ENCODE measurements around the gene THBS1. TPM values are rescaled to one million over a fixed set of nuclear protein-coding genes. Genes with fewer than 3 reads are reported as not detected.

THBS1 gene
- total RNA-seq, 2 donors from 2014 or later = 162 to 390 TPM

DNA sequence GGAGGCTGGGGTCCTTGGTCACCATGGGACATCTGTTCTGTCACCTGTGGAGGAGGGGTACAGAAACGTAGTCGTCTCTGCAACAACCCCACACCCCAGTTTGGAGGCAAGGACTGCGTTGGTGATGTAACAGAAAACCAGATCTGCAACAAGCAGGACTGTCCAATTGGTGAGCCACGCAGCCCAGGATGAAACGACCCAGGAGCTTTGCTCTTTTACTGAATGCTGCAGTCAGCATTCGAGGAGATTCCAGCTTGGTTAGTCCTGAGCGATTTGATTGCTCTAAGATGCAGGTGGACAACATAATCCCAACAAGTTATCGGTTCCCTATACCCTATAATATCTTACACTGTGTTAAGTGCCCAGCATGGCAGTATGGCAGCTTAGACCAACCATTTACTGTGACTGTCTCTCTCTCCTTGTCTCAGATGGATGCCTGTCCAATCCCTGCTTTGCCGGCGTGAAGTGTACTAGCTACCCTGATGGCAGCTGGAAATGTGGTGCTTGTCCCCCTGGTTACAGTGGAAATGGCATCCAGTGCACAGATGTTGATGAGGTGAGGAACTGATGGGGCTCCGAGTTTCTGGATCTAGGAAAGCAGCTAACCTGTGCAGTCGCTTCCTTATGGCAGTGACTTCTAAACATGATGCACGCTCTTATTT lies 7.8 kb downstream of the THBS1 start:
- DNase-seq = no peak
- H3K36me3 ChIP-seq = no peaks in the 10 kb centered on the region
- H3K9ac ChIP-seq (ENCODE audit: low read depth in 2 of 2, low read length in 2 of 2) = no peak overlapping the region
- no peak overlapping the region for H3K27ac ChIP-seq
- H3K4me3 ChIP-seq = no peak overlapping the region
- TF ChIP-seq, protein P1, sequence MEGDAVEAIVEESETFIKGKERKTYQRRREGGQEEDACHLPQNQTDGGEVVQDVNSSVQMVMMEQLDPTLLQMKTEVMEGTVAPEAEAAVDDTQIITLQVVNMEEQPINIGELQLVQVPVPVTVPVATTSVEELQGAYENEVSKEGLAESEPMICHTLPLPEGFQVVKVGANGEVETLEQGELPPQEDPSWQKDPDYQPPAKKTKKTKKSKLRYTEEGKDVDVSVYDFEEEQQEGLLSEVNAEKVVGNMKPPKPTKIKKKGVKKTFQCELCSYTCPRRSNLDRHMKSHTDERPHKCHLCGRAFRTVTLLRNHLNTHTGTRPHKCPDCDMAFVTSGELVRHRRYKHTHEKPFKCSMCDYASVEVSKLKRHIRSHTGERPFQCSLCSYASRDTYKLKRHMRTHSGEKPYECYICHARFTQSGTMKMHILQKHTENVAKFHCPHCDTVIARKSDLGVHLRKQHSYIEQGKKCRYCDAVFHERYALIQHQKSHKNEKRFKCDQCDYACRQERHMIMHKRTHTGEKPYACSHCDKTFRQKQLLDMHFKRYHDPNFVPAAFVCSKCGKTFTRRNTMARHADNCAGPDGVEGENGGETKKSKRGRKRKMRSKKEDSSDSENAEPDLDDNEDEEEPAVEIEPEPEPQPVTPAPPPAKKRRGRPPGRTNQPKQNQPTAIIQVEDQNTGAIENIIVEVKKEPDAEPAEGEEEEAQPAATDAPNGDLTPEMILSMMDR (IDR thresholded peaks at IDR 0.05) = no peak
- no peaks in the 10 kb centered on the region for H3K4me1 ChIP-seq
- H3K9me3 ChIP-seq = no peaks in the 10 kb centered on the region
- H3K27me3 ChIP-seq = no peaks in the 10 kb centered on the region
- intact Hi-C loops (cut with DNase I) = loop anchor here (5.0 kb wide), 1 partner anchor 99 kb away; no protein-coding TSS in a partner anchor

DNA sequence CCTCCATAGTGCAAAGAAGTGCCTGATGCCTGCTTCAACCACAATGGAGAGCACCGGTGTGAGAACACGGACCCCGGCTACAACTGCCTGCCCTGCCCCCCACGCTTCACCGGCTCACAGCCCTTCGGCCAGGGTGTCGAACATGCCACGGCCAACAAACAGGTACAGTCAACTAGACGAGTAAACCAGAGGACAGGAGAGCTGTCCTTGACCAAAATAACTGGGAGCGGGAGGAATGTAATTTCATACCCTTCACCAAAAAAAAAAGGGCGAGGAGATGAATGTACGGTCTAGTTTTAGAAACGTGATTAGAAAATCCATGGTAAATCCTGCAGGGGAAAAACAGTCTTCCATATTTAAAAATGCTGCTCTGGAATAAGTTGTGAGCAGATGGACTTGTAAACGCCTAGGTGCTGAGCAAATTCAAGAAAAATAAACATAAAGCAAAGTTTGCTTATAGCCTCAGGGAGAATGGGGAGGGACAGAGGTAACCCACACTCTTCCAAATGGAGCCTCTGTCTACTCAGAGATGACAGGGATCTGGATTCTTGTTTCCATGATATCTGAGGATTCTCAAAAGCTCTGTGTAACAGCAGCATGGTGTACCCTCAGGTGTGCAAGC lies 8.4 kb downstream of the THBS1 start:
- no peaks in the 10 kb centered on the region for H3K4me1 ChIP-seq
- DNase-seq = no peak
- no peaks in the 10 kb centered on the region for H3K27me3 ChIP-seq
- H3K9ac ChIP-seq (ENCODE audit: low read depth in 2 of 2, low read length in 2 of 2) = no peak overlapping the region
- intact Hi-C loops (cut with DNase I) = loop anchor here (5.0 kb wide), 1 partner anchor 98 kb away; no protein-coding TSS in a partner anchor
- peaks cover 2% of the 10 kb centered on the region for H3K36me3 ChIP-seq
- H3K9me3 ChIP-seq = no peaks in the 10 kb centered on the region
- TF ChIP-seq, protein P1 (IDR thresholded peaks at IDR 0.05) = no peak
- H3K27ac ChIP-seq = no peak overlapping the region
- no peak overlapping the region for H3K4me3 ChIP-seq

DNA sequence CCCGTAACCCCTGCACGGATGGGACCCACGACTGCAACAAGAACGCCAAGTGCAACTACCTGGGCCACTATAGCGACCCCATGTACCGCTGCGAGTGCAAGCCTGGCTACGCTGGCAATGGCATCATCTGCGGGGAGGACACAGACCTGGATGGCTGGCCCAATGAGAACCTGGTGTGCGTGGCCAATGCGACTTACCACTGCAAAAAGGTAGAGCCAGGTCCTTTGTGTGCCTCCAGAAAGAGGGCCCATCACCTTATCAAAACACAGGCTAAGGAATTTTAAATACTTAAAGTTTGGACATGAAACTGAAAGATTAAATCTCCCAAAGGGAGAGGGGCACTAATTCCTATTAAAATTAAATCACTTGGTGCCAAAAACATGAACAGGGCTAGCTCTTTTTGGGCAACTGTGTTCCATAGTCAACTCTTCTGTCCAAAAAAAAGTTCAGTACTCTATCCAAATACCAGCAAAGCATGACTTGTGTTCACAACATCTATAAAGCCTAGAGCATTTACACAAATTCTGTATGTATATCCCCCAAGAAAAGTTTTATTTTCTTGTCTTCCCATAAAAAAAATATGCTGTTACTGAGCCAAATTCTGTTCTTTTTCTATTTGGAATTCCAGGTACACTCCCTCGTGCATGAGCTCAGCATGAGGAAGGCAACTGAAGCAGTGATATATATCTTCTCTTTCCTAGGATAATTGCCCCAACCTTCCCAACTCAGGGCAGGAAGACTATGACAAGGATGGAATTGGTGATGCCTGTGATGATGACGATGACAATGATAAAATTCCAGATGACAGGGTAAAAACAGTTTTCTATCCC lies 9.2 kb downstream of the THBS1 start:
- Histone ChIP-seq H3K4me3 (no peak overlapping the region), H3K4me1 (no peaks in the 10 kb centered on the region), H3K36me3 (peaks cover 4% of the 10 kb centered on the region), H3K27ac (no peak overlapping the region), H3K27me3 (no peaks in the 10 kb centered on the region), H3K9me3 (no peaks in the 10 kb centered on the region), H3K9ac (ENCODE audit: low read depth in 2 of 2, low read length in 2 of 2) (no peak overlapping the region)
- intact Hi-C loops (cut with DNase I) = loop anchor here (5.0 kb wide), 2 partner anchors 97 to 167 kb away; no protein-coding TSS in a partner anchor
- TF ChIP-seq, protein P1 (IDR thresholded peaks at IDR 0.05) = no peak
- no peak for DNase-seq

- no peak for DNase-seq
- Histone ChIP-seq H3K4me3 (no peak overlapping the region), H3K4me1 (no peaks in the 10 kb centered on the region), H3K27ac (no peak overlapping the region), H3K9me3 (no peaks in the 10 kb centered on the region), H3K36me3 (peaks cover 4% of the 10 kb centered on the region), H3K27me3 (no peaks in the 10 kb centered on the region), H3K9ac (ENCODE audit: low read depth in 2 of 2, low read length in 2 of 2) (no peak overlapping the region)
- intact Hi-C loops (cut with DNase I) = loop anchor here (5.0 kb wide), 1 partner anchor 166 kb away; no protein-coding TSS in a partner anchor
- TF ChIP-seq, protein P1 (IDR thresholded peaks at IDR 0.05) = no peak
Measured at GRCh38 chr15:39591141-39591895, 10.4 kb downstream of the THBS1 start.

GRCh38 chr15:39591896-39592315 lies 11.0 kb downstream of the THBS1 start:
- Histone ChIP-seq H3K9me3 (no peaks in the 10 kb centered on the region), H3K4me3 (no peak overlapping the region), H3K9ac (ENCODE audit: low read depth in 2 of 2, low read length in 2 of 2) (no peak overlapping the region), H3K27me3 (no peaks in the 10 kb centered on the region), H3K36me3 (peaks cover 4% of the 10 kb centered on the region), H3K4me1 (peaks cover 5% of the 10 kb centered on the region), H3K27ac (no peak overlapping the region)
- TF ChIP-seq, protein P1 (IDR thresholded peaks at IDR 0.05) = no peak
- DNase-seq = no peak
- intact Hi-C loops (cut with DNase I) = loop anchor here (5.0 kb wide), 1 partner anchor 165 kb away; no protein-coding TSS in a partner anchor

Data from colonic mucosa (tissue), 4 donors.